Endothelial cell of umbilical vein (primary cell): ENCODE data around the gene LYRM4.

Experiments used
- CTCF ChIP-seq, 2 donors: IDR thresholded peaks; 1 replicate in 1 of 2; 2 replicates in 1 of 2; pipeline ENCODE4 v1.5.1; 2011; ENCODE audit warnings: low read length in 2 of 2, mild to moderate bottlenecking in 2 of 2, moderate library complexity in 2 of 2, control low read depth in 1 of 2, inconsistent platforms in 1 of 2, low read depth in 1 of 2; ENCODE audit not compliant: insufficient read depth in 1 of 2; ENCODE audit errors: extremely low read depth in 1 of 2
- EZH2 ChIP-seq: IDR thresholded peaks from 2 replicates; pipeline ENCODE4 v1.6.1; 2012; ENCODE audit warnings: borderline replicate concordance, low read depth, mild to moderate bottlenecking, moderate library complexity, low read length, inconsistent platforms; ENCODE audit not compliant: severe bottlenecking

GRCh38 chr6:5247201-5247600 lies 13.5 kb downstream of the LYRM4 start:
- TF ChIP-seq CTCF (IDR thresholded peaks at IDR 0.05; ENCODE audit: extremely low read depth in 1 of 2, insufficient read depth in 1 of 2, low read depth in 1 of 2, low read length in 2 of 2), result no peak
- no peak for TF ChIP-seq EZH2
